Measurements from ENCODE around the gene RTN4RL1. TPM values are rescaled to one million over a fixed set of nuclear protein-coding genes. Genes with fewer than 3 reads are reported as not detected.

Gene RTN4RL1
- total and polyA plus RNA-seq, 2 of the 13 experiments (the other 11 are each of a cell fraction or from before 2014, with no cell fraction given): 0.01 TPM; not detected in 1

- TF ChIP-seq ZNF614 (CRISPR knock-in tag; IDR thresholded peaks at IDR 0.05; ENCODE audit: borderline replicate concordance): no peak
- no peak for TF ChIP-seq MIER2 (CRISPR knock-in tag; IDR thresholded peaks at IDR 0.05)
- TF ChIP-seq RFX1 (IDR thresholded peaks at IDR 0.05): no peak
- TF ChIP-seq, protein P1, sequence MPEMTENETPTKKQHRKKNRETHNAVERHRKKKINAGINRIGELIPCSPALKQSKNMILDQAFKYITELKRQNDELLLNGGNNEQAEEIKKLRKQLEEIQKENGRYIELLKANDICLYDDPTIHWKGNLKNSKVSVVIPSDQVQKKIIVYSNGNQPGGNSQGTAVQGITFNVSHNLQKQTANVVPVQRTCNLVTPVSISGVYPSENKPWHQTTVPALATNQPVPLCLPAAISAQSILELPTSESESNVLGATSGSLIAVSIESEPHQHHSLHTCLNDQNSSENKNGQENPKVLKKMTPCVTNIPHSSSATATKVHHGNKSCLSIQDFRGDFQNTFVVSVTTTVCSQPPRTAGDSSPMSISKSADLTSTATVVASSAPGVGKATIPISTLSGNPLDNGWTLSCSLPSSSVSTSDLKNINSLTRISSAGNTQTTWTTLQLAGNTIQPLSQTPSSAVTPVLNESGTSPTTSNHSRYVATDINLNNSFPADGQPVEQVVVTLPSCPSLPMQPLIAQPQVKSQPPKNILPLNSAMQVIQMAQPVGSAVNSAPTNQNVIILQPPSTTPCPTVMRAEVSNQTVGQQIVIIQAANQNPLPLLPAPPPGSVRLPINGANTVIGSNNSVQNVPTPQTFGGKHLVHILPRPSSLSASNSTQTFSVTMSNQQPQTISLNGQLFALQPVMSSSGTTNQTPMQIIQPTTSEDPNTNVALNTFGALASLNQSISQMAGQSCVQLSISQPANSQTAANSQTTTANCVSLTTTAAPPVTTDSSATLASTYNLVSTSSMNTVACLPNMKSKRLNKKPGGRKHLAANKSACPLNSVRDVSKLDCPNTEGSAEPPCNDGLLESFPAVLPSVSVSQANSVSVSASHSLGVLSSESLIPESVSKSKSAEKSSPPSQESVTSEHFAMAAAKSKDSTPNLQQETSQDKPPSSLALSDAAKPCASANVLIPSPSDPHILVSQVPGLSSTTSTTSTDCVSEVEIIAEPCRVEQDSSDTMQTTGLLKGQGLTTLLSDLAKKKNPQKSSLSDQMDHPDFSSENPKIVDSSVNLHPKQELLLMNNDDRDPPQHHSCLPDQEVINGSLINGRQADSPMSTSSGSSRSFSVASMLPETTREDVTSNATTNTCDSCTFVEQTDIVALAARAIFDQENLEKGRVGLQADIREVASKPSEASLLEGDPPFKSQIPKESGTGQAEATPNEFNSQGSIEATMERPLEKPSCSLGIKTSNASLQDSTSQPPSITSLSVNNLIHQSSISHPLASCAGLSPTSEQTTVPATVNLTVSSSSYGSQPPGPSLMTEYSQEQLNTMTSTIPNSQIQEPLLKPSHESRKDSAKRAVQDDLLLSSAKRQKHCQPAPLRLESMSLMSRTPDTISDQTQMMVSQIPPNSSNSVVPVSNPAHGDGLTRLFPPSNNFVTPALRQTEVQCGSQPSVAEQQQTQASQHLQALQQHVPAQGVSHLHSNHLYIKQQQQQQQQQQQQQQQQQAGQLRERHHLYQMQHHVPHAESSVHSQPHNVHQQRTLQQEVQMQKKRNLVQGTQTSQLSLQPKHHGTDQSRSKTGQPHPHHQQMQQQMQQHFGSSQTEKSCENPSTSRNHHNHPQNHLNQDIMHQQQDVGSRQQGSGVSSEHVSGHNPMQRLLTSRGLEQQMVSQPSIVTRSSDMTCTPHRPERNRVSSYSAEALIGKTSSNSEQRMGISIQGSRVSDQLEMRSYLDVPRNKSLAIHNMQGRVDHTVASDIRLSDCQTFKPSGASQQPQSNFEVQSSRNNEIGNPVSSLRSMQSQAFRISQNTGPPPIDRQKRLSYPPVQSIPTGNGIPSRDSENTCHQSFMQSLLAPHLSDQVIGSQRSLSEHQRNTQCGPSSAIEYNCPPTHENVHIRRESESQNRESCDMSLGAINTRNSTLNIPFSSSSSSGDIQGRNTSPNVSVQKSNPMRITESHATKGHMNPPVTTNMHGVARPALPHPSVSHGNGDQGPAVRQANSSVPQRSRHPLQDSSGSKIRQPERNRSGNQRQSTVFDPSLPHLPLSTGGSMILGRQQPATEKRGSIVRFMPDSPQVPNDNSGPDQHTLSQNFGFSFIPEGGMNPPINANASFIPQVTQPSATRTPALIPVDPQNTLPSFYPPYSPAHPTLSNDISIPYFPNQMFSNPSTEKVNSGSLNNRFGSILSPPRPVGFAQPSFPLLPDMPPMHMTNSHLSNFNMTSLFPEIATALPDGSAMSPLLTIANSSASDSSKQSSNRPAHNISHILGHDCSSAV (CRISPR knock-in tag; IDR thresholded peaks at IDR 0.05; ENCODE audit: borderline replicate concordance): no peak
- TF ChIP-seq TFDP2 (CRISPR knock-in tag; IDR thresholded peaks at IDR 0.05): peak; percentile 79
- no peak for TF ChIP-seq ZNF33B (CRISPR knock-in tag; IDR thresholded peaks at IDR 0.05)
- TF ChIP-seq ZNF317 (CRISPR knock-in tag; IDR thresholded peaks at IDR 0.05): no peak
- TF ChIP-seq HES4 (CRISPR knock-in tag; IDR thresholded peaks at IDR 0.05; ENCODE audit: borderline replicate concordance): no peak
- peak; percentile 25; the same call in 1 of the 2 replicates for TF ChIP-seq GATAD1 (CRISPR knock-in tag; IDR thresholded peaks at IDR 0.05)
- no peak for TF ChIP-seq SMYD3 (CRISPR knock-in tag; IDR thresholded peaks at IDR 0.05)
- TF ChIP-seq ZNF607 (CRISPR knock-in tag; IDR thresholded peaks at IDR 0.05; ENCODE audit: borderline replicate concordance): 0 out of 2 replicates have a peak, but pooled peaks have one; percentile 16
- TF ChIP-seq GLI4 (CRISPR knock-in tag; IDR thresholded peaks at IDR 0.05; ENCODE audit: borderline replicate concordance): no peak
- TF ChIP-seq CBX1 (IDR thresholded peaks at IDR 0.05; ENCODE audit: low read depth): no peak
- TF ChIP-seq STAG1 (CRISPR knock-in tag; IDR thresholded peaks at IDR 0.05): peak; percentile 89
- no peak for TF ChIP-seq PHF20 (CRISPR knock-in tag; IDR thresholded peaks at IDR 0.05)
- TF ChIP-seq SP2 (CRISPR knock-in tag; IDR thresholded peaks at IDR 0.05): no peak
- no peak for TF ChIP-seq ZNF253 (CRISPR knock-in tag; IDR thresholded peaks at IDR 0.05; ENCODE audit: borderline replicate concordance)
- no peak for TF ChIP-seq BORCS8-MEF2B (CRISPR knock-in tag; IDR thresholded peaks at IDR 0.05)
- TF ChIP-seq ZNF205 (CRISPR knock-in tag; IDR thresholded peaks at IDR 0.05): 0 out of 2 replicates have a peak, but pooled peaks have one; percentile 40
- TF ChIP-seq RBM22 (optimal IDR thresholded peaks at IDR 0.05; ENCODE audit: low read length): no peak
- TF ChIP-seq POGZ (CRISPR knock-in tag; IDR thresholded peaks at IDR 0.05): no peak
- TF ChIP-seq CBX2 (IDR thresholded peaks at IDR 0.05; ENCODE audit: low read depth, low read length): no peak
- no peak for TF ChIP-seq CBX2 (CRISPR knock-in tag; IDR thresholded peaks at IDR 0.05; ENCODE audit: low read depth)
These were observed 29.6 kb upstream of the RTN4RL1 start, which contains the start of gene HIC1 (continued) for GRCh38 chr17:2054512-2055291.

Data from HepG2 (cell line).